Astrocyte of the cerebellum (primary cell): ENCODE measurements around the gene SLC5A2.

Source experiments
- DNase-seq: peaks from one replicate; pipeline ENCODE4 v3.0.0-alpha.2; 2011; ENCODE audit warnings: low read depth
- H3K4me3 ChIP-seq: 2 replicates; pipeline ENCODE4 v1.5.1; 2011; ENCODE audit warnings: mild to moderate bottlenecking, low read depth, low read length, moderate library complexity
- CTCF ChIP-seq: IDR thresholded peaks from 2 replicates; pipeline ENCODE4 v1.5.1; 2012; ENCODE audit warnings: low read length, low read depth, moderate library complexity, mild to moderate bottlenecking; ENCODE audit errors: missing control alignments
- in situ Hi-C: cut with HindIII; loops from 2 replicates; pipeline ENCODE4 v1.10.0; 2017; ENCODE audit warnings: low sequenced_read_pairs

The SLC5A2 gene

DNA sequence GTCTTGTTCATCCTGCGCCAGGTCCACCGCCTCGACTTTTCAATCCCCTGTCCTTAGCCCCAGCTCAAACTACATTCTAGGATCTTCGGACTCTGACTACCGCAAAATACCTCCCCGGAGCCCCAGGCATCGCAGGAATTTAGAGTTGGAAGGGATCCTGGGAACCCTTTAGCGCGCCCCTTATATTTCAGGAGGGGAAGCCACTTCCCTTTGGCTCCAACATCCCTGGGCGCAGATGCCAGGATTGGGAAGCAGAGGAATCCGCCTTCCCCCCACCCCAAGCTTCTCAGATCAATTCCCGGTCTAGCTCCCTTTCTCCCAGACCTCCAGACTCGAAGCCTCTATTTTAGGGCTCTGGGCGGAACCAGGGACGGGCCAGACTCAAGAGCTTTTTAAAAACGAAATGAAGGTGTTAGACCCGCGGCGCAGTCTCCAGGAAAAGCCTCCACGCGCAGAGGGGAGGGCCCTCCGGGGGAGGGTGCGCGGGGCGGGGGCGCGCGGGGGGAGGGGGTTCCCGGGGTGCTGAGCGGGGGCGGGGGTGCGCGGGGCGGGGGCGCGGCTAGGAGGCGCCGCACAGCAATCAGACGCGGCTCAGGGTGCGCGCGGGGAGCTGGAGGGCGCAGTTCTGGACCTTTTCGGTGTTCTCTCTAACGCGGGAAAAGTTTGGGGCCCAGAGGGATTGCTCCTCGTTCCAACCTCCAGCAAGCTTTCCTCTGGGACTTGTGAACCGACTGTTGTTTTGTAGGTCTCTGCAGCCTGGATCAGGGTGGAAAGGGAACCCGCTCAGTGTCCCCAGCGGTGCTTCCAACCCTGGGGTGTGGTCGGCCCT, 46.4 kb downstream of the SLC5A2 start:
- H3K4me3 ChIP-seq, result peak overlapping the region; percentile 31
- TF ChIP-seq CTCF, result no peak
- peak; percentile 52 for DNase-seq
- in situ Hi-C loops, result no loop called here

DNA sequence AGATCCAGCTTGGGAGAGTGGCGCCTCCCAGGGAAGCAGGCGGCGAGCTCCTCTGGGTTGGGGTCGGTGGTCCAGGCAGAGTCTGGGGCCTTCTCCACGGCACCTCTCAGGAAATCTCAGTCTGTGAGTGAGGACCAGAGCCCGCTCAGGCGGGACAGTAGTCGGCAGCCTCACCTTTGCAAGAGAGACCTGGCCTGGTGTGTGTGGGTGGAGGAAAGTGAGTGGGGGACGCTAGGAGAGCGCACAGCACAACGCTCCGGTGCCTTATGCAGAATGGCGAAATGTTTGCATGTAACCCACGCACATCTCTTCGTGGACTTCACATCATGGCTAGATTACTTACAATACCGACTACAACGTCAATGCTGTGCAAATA, 47.0 kb downstream of the SLC5A2 start:
- TF ChIP-seq CTCF, result no peak
- peak overlapping the region; percentile 14 for H3K4me3 ChIP-seq
- in situ Hi-C loops, result no loop called here
- no peak for DNase-seq

DNA sequence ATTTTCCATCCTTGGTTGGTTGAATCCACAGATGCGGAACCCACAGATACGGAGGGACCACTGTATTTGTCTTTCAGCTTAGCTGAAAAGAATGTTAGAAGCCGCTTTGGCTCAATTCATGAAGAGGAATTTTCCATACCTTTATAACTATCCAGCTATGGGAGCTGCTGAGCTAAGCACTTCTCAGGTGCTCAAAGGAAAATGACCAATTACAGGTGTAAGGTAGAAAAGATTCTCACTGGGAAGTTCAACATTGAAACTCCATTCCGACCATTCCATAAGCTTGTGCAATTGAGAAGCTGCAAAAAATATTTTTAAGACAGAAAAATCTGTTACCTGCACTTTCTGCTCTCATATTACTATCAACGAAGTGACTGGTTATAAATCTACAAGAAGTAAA, 47.5 kb downstream of the SLC5A2 start:
- no peak overlapping the region for H3K4me3 ChIP-seq
- DNase-seq, result no peak
- no peak for TF ChIP-seq CTCF
- in situ Hi-C loops, result no loop called here

- no peak for TF ChIP-seq CTCF
- in situ Hi-C loops, result no loop called here
- no peak overlapping the region for H3K4me3 ChIP-seq
- DNase-seq, result no peak
Measured at GRCh38 chr16:31531096-31531495, 48.2 kb downstream of the SLC5A2 start.

- in situ Hi-C loops, result no loop called here
- TF ChIP-seq CTCF, result no peak
- no peak for DNase-seq
- H3K4me3 ChIP-seq, result no peak overlapping the region
Measured at GRCh38 chr16:31532120-31532519, 49.2 kb downstream of the SLC5A2 start.

DNA sequence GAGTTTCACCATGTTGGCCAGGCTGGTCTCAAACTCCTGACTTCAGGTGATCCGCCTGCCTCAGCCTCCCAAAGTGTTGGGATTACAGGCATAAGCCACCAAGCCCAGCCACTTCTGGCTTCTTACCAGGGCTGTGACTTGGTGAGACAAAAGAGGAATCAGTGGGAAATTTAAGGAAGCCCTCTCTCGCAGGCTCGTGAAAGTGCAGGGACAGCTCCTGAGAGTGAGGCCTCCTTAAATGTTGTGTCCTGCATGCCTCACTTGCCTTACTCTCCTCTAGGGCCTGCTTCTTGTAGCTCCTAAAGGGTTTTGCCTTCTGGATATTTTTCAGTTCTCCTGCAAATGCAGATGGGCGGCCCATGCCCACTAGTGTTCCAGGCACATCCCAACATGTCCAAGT, 50.0 kb downstream of the SLC5A2 start:
- TF ChIP-seq CTCF, result no peak
- no peak for DNase-seq
- in situ Hi-C loops, result no loop called here
- H3K4me3 ChIP-seq, result no peak overlapping the region
